ENCODE data around the gene ELANE.

Gene ELANE

GRCh38 chr19:852136-853013 is at the start of gene ELANE:
ELANE (plus strand) TSS chr19:852303; CDS start chr19:852329, 26 bp downstream.
- no peak for DNase-seq (ENCODE audit: low spot score)
- peak within 1 kb of the TSS in 1 of 2 donors; percentile 84 for H3K27ac ChIP-seq
- H3K4me3 ChIP-seq, result no peak within 1 kb of the TSS
- no peak for TF ChIP-seq CTCF (IDR thresholded peaks at IDR 0.05)

- H3K27ac ChIP-seq, result peak overlapping the region in 1 of 2 donors; percentile 80
- no peak for DNase-seq (ENCODE audit: low spot score)
- peak overlapping the region; percentile 94 for H3K4me3 ChIP-seq
- TF ChIP-seq CTCF (IDR thresholded peaks at IDR 0.05), result no peak
Measured at GRCh38 chr19:802498-803098, 49.5 kb upstream of the ELANE start.

- TF ChIP-seq CTCF (IDR thresholded peaks at IDR 0.05), result no peak
- Histone ChIP-seq H3K4me3 (peak overlapping the region; percentile 94), H3K27ac (no peak overlapping the region)
- DNase-seq (ENCODE audit: low spot score), result no peak
Measured at GRCh38 chr19:803099-803561, 49.0 kb upstream of the ELANE start.

- TF ChIP-seq CTCF (IDR thresholded peaks at IDR 0.05), result no peak
- no peak for DNase-seq (ENCODE audit: low spot score)
- Histone ChIP-seq H3K4me3 (no peak overlapping the region), H3K27ac (no peak overlapping the region)
Measured at GRCh38 chr19:803686-804418, 48.3 kb upstream of the ELANE start.

- H3K27ac ChIP-seq, result no peak overlapping the region
- no peak overlapping the region for H3K4me3 ChIP-seq
- no peak for DNase-seq (ENCODE audit: low spot score)
- TF ChIP-seq CTCF (IDR thresholded peaks at IDR 0.05), result no peak
Measured at GRCh38 chr19:804419-805165, 47.5 kb upstream of the ELANE start.

GRCh38 chr19:805166-805551 is 46.9 kb upstream of the ELANE start:
- Histone ChIP-seq H3K27ac (no peak overlapping the region), H3K4me3 (no peak overlapping the region)
- DNase-seq (ENCODE audit: low spot score), result no peak
- TF ChIP-seq CTCF (IDR thresholded peaks at IDR 0.05), result no peak
